K562 (cell line): ENCODE data around the gene LY6G5B. TPM values are rescaled to one million over a fixed set of nuclear protein-coding genes. Genes with fewer than 3 reads are reported as not detected.

Experiments used
- DLX4 ChIP-seq: fragments of 250-450 bp; sonication (Bioruptor Pico); IDR thresholded peaks from 2 replicates; pipeline ENCODE4 v1.6.1; 2021; ENCODE audit warnings: mild to moderate bottlenecking
- E2F8 ChIP-seq: fragments of 450-650 bp; IDR thresholded peaks from 2 replicates; pipeline ENCODE4 v1.7.1; 2018; ENCODE audit warnings: mild to moderate bottlenecking, low read depth; ENCODE audit not compliant: partially characterized antibody
- NR2C2 ChIP-seq, 2 experiments: fragments of 200-800 bp in 1 of 2; sonication (Bioruptor generic) in 1 of 2; sonication (generic) in 1 of 2; formaldehyde crosslinking in 1 of 2; IDR thresholded peaks; 2 replicates each; pipeline versions ENCODE4 v1.6.1 to v1.8.0; 2016 to 2022; ENCODE audit warnings: mild to moderate bottlenecking in 1 of 2, missing compliant biosample characterization in 1 of 2, missing genetic modification characterization in 1 of 2, missing genetic modification reagents in 1 of 2
- PATZ1 ChIP-seq: fragments of 250-450 bp; sonication (Bioruptor Pico); IDR thresholded peaks from 2 replicates; pipeline ENCODE4 v1.5.0; 2020; ENCODE audit warnings: mild to moderate bottlenecking, borderline replicate concordance
- REST ChIP-seq, 2 experiments: fragments of 450-650 bp; formaldehyde crosslinking in 1 of 2; IDR thresholded peaks; 2 replicates each; pipeline versions ENCODE4 v1.4.0 to v1.6.1; 2014 to 2020; ENCODE audit warnings: mild to moderate bottlenecking in 2 of 2, borderline replicate concordance in 1 of 2, low read depth in 1 of 2
- SMAD2 ChIP-seq: fragments of 150-350 bp; IDR thresholded peaks from 2 replicates; pipeline ENCODE4 v1.6.1; 2014; ENCODE audit warnings: low read depth, mild to moderate bottlenecking, low read length
- SMARCB1 ChIP-seq: IDR thresholded peaks from 2 replicates; pipeline ENCODE4 v1.6.1; 2011; ENCODE audit warnings: improper control_type of control experiment, low read depth; ENCODE audit not compliant: insufficient read length
- SMARCC2 ChIP-seq: fragments of 450-650 bp; IDR thresholded peaks from 2 replicates; pipeline ENCODE4 v1.6.1; 2017; ENCODE audit warnings: antibody characterized with exemption, moderate library complexity, mild to moderate bottlenecking, low read depth
- SMC3 ChIP-seq: conservative IDR thresholded peaks from 2 replicates; pipeline ENCODE4 v1.6.1; 2011; ENCODE audit warnings: low read depth, low read length, improper control_type of control experiment; ENCODE audit not compliant: insufficient read depth
- THAP7 ChIP-seq: fragments of 250-450 bp; sonication (Bioruptor Pico); IDR thresholded peaks from 2 replicates; pipeline ENCODE4 v1.5.0; 2021
- ZNF830 ChIP-seq: fragments of 250-450 bp; sonication (Bioruptor Pico); IDR thresholded peaks from 2 replicates; pipeline ENCODE4 v1.5.0; 2021; ENCODE audit warnings: mild to moderate bottlenecking
- polyA plus RNA-seq, 8 experiments: library from polyadenylated mRNA; depleted of rRNA in 4 of 8; stranded (reverse) in 5 of 8; unstranded in 3 of 8; fragments of >200 nt; fragmentation: Nextera tagmentation in 2 of 8; fragmentation: Illumina TruSeq in 1 of 8; extraction: Ambion mirVana in 2 of 8; extraction: Trizol in 1 of 8; gene quantifications; 2 replicates each; pipeline versions ENCODE4 v1.2.1 to v1.2.3, GENCODE V29; 2011 to 2014; ENCODE audit warnings: inconsistent platforms in 1 of 8, missing spikeins in 1 of 8
- total RNA-seq, 7 experiments: library from RNA; depleted of rRNA in 6 of 7; stranded (reverse); fragments of >200 nt in 6 of 7; fragmentation: Illumina TruSeq in 2 of 7; extraction: Trizol in 2 of 7; gene quantifications; 2 replicates each; pipeline versions ENCODE4 v1.2.1 to v1.2.3, GENCODE V29; 2011 to 2021; ENCODE audit warnings: low replicate concordance in 1 of 7

The LY6G5B gene
- total and polyA plus RNA-seq, 9 of the 15 experiments (the other 6 are each of a cell fraction or from before 2014, with no cell fraction given): 6.0 to 27.0 (median 7.5) TPM

- peak; percentile 99 for TF ChIP-seq E2F8
- peak; percentile 82 for TF ChIP-seq NR2C2 (CRISPR knock-in tag; IDR thresholded peaks at IDR 0.05)
- TF ChIP-seq NR2C2 (tag; IDR thresholded peaks at IDR 0.05): no peak
- TF ChIP-seq REST (IDR thresholded peaks at IDR 0.05; ENCODE audit: borderline replicate concordance): no peak
- no peak for TF ChIP-seq REST (CRISPR knock-in tag; IDR thresholded peaks at IDR 0.05; ENCODE audit: low read depth)
- 0 out of 2 replicates have a peak, but pooled peaks have one; percentile 5 for TF ChIP-seq SMAD2
- no peak for TF ChIP-seq PATZ1 (CRISPR knock-in tag)
- TF ChIP-seq SMARCC2: no peak; the same call in 1 of the 2 replicates
- peak; percentile 47; the same call in 1 of the 2 replicates for TF ChIP-seq THAP7 (CRISPR knock-in tag)
- TF ChIP-seq ZNF830 (CRISPR knock-in tag): peak; percentile 46; the same call in 1 of the 2 replicates
- TF ChIP-seq DLX4 (CRISPR knock-in tag): no peak
- TF ChIP-seq SMC3: peak; percentile 23; the same call in 1 of the 2 replicates
- no peak for TF ChIP-seq SMARCB1
These were observed 4.8 kb upstream of the LY6G5B start, which contains the start of gene GPANK1 (continued) for GRCh38 chr6:31664790-31665500.
